Smooth muscle cell (in vitro differentiated cells): Measurements from ENCODE around the gene TPSG1. TPM values are rescaled to one million over a fixed set of nuclear protein-coding genes. Genes with fewer than 3 reads are reported as not detected.

Source experiments
- DNase-seq: peaks from one replicate; lab custom pipeline; 2025; ENCODE audit not compliant: unreplicated experiment; lab: John Stamatoyannopoulos, UW
- H2AFZ ChIP-seq: fragments of 200-600 bp; sonication (generic); 2 replicates; pipeline ENCODE4 v1.6.0; 2016; ENCODE audit warnings: antibody characterized with exemption, low read depth, mild to moderate bottlenecking
- H3F3A ChIP-seq: fragments of 200-600 bp; sonication (generic); 2 replicates; pipeline ENCODE4 v1.6.0; 2017; ENCODE audit warnings: antibody characterized with exemption, low read depth
- H3K27ac ChIP-seq: fragments of 200-600 bp; sonication (generic); 2 replicates; pipeline ENCODE4 v1.5.1; 2016; ENCODE audit warnings: low read depth, mild to moderate bottlenecking
- H3K27me3 ChIP-seq: fragments of 200-600 bp; sonication (generic); 2 replicates; pipeline ENCODE4 v1.6.1; 2016; ENCODE audit warnings: low read depth, mild to moderate bottlenecking
- H3K36me3 ChIP-seq: fragments of 200-600 bp; sonication (generic); 2 replicates; pipeline ENCODE4 v1.5.1; 2016; ENCODE audit warnings: low read depth
- H3K4me1 ChIP-seq: fragments of 200-600 bp; sonication (generic); 2 replicates; pipeline ENCODE4 v1.5.1; 2016; ENCODE audit warnings: low read depth
- H3K4me2 ChIP-seq: fragments of 200-600 bp; sonication (generic); 2 replicates; pipeline ENCODE4 v1.6.0; 2016; ENCODE audit warnings: mild to moderate bottlenecking
- H3K4me3 ChIP-seq: fragments of 200-600 bp; sonication (generic); 2 replicates; pipeline ENCODE4 v1.5.1; 2016; ENCODE audit warnings: mild to moderate bottlenecking
- H3K79me2 ChIP-seq: fragments of 200-600 bp; sonication (generic); 2 replicates; pipeline ENCODE4 v1.6.0; 2016; ENCODE audit warnings: low read depth, mild to moderate bottlenecking
- H3K9ac ChIP-seq: fragments of 200-600 bp; sonication (generic); 2 replicates; pipeline ENCODE4 v1.6.0; 2016; ENCODE audit warnings: low read depth
- H3K9me3 ChIP-seq: fragments of 200-600 bp; sonication (generic); replicated peaks from 2 replicates; pipeline ENCODE4 v1.5.1; 2016; ENCODE audit warnings: low read depth
- H4K20me1 ChIP-seq: fragments of 200-600 bp; sonication (generic); 2 replicates; pipeline ENCODE4 v1.6.0; 2016; ENCODE audit warnings: low read depth
- CTCF ChIP-seq: fragments of 200-600 bp; sonication (generic); IDR thresholded peaks from 2 replicates; pipeline ENCODE4 v1.5.1; 2017; ENCODE audit warnings: borderline replicate concordance, mild to moderate bottlenecking, antibody characterized with exemption; ENCODE audit not compliant: insufficient read depth, poor library complexity, severe bottlenecking
- WGBS: methylation state at CpG from one replicate; pipeline ENCODE4 v1.1.7; 2016; ENCODE audit warnings: low lambda C conversion rate; 5-methylcytosine and 5-hydroxymethylcytosine counted together
- polyA plus RNA-seq: library from polyadenylated mRNA; unstranded; fragments of >200 nt; fragmentation: Nextera tagmentation; extraction: Ambion mirVana; gene quantifications from 2 replicates; pipeline ENCODE4 v1.2.1, GENCODE V29; 2016
- total RNA-seq: library from RNA; depleted of rRNA; stranded (reverse); fragments of >200 nt; gene quantifications from 2 replicates; pipeline ENCODE4 v1.2.3, GENCODE V29; 2014

The TPSG1 gene
- total and polyA plus RNA-seq, 2 experiments from 2014 or later: not detected

GRCh38 chr16:1259760-1260068 is 34.6 kb upstream of the TPSG1 start:
- Histone ChIP-seq H3K4me3 (no peak overlapping the region), H3F3A (no peaks in the 10 kb centered on the region), H3K9ac (no peak overlapping the region), H3K27me3 (peaks cover 11% of the 10 kb centered on the region), H3K9me3 (no peaks in the 10 kb centered on the region), H3K36me3 (no peaks in the 10 kb centered on the region), H3K4me1 (no peaks in the 10 kb centered on the region), H3K27ac (no peak overlapping the region), H3K4me2 (no peak overlapping the region), H4K20me1 (no peaks in the 10 kb centered on the region), H2AFZ (no peak overlapping the region), H3K79me2 (no peaks in the 10 kb centered on the region)
- WGBS: 76% methylated on average over 11 of the region's 11 CpGs
- no peak for DNase-seq
- no peak for TF ChIP-seq CTCF

- no peaks in the 10 kb centered on the region for H3K9me3 ChIP-seq
- DNase-seq: no peak
- 73% methylated on average over 40 of the region's 42 CpGs for WGBS
- H2AFZ ChIP-seq: no peak overlapping the region
- no peak overlapping the region for H3K4me2 ChIP-seq
- TF ChIP-seq CTCF: no peak
- no peaks in the 10 kb centered on the region for H3K4me1 ChIP-seq
- no peaks in the 10 kb centered on the region for H3K79me2 ChIP-seq
- peaks cover 11% of the 10 kb centered on the region for H3K27me3 ChIP-seq
- no peak overlapping the region for H3K27ac ChIP-seq
- no peak overlapping the region for H3K9ac ChIP-seq
- no peaks in the 10 kb centered on the region for H3K36me3 ChIP-seq
- H3K4me3 ChIP-seq: no peak overlapping the region
- H4K20me1 ChIP-seq: no peaks in the 10 kb centered on the region
- no peaks in the 10 kb centered on the region for H3F3A ChIP-seq
Measured at GRCh38 chr16:1258906-1259759, 34.1 kb upstream of the TPSG1 start.

GRCh38 chr16:1258225-1258600 is 33.1 kb upstream of the TPSG1 start:
- no peaks in the 10 kb centered on the region for H4K20me1 ChIP-seq
- no peak overlapping the region for H2AFZ ChIP-seq
- no peaks in the 10 kb centered on the region for H3K9me3 ChIP-seq
- H3K4me1 ChIP-seq: no peaks in the 10 kb centered on the region
- H3K27me3 ChIP-seq: peaks cover 11% of the 10 kb centered on the region
- no peaks in the 10 kb centered on the region for H3K36me3 ChIP-seq
- H3F3A ChIP-seq: no peaks in the 10 kb centered on the region
- H3K4me2 ChIP-seq: no peak overlapping the region
- no peak for TF ChIP-seq CTCF
- H3K4me3 ChIP-seq: no peak overlapping the region
- DNase-seq: no peak
- H3K27ac ChIP-seq: no peak overlapping the region
- no peak overlapping the region for H3K9ac ChIP-seq
- 91% methylated on average over 12 of the region's 12 CpGs for WGBS
- H3K79me2 ChIP-seq: no peaks in the 10 kb centered on the region
